Activated B cell treated with CpG ODN at 0.5 μM for 24 hours (primary cell): ENCODE data around the gene STX1B. TPM values are rescaled to one million over a fixed set of nuclear protein-coding genes. Genes with fewer than 3 reads are reported as not detected.

ENCODE experiments used
- ATAC-seq: fragments of 200-7000 bp; cut with Tn5 transposase; one replicate; pipeline ENCODE4 v1.10.0; 2021; ENCODE audit warnings: low read depth, mild to moderate bottlenecking, moderate library complexity
- CTCF ChIA-PET: fragments of 350-600 bp; sonication (Branson Sonifier 250); formaldehyde crosslinking; loops from one replicate; lab custom pipeline; 2021; ENCODE audit warnings: antibody characterized with exemption; lab: Charles Lee
- POLR2A ChIA-PET: fragments of 350-600 bp; sonication (Branson Sonifier 250); formaldehyde crosslinking; loops from one replicate; lab custom pipeline; 2021; ENCODE audit warnings: antibody characterized with exemption; lab: Charles Lee
- DNase-seq: peaks from one replicate; pipeline ENCODE4 v3.0.0; 2022
- H3K27ac Mint-ChIP-seq: one replicate; pipeline ENCODE4 v1.8.0; 2020; ENCODE audit warnings: mixed read lengths
- H3K27me3 Mint-ChIP-seq: one replicate; pipeline ENCODE4 v1.8.0; 2021; ENCODE audit warnings: mixed read lengths
- H3K36me3 Mint-ChIP-seq: one replicate; pipeline ENCODE4 v1.8.0; 2021; ENCODE audit warnings: low read depth, mixed read lengths
- H3K4me1 Mint-ChIP-seq: one replicate; pipeline ENCODE4 v1.8.0; 2021; ENCODE audit warnings: mixed read lengths
- H3K4me3 Mint-ChIP-seq: one replicate; pipeline ENCODE4 v1.8.0; 2020; ENCODE audit warnings: mild to moderate bottlenecking, mixed read lengths
- H3K9me3 Mint-ChIP-seq: one replicate; pipeline ENCODE4 v1.8.0; 2020; ENCODE audit warnings: mixed read lengths
- intact Hi-C: fragments of 100-400 bp; cut with micrococcal nuclease; formaldehyde crosslinking; loops from one replicate; pipeline ENCODE4 v1.15.1; 2024
- total RNA-seq: library from RNA; stranded (reverse); gene quantifications from 2 replicates; pipeline ENCODE4 v1.2.3, GENCODE V29; 2022
- TF ChIP-seq, protein P1 (sequence below): fragments of 200-600 bp; IDR thresholded peaks from one replicate; pipeline ENCODE4 v1.8.0; 2022; ENCODE audit warnings: antibody characterized with exemption, mild to moderate bottlenecking

Gene STX1B
- total RNA-seq, 1 donor from 2014 or later = 1.2 TPM

DNA sequence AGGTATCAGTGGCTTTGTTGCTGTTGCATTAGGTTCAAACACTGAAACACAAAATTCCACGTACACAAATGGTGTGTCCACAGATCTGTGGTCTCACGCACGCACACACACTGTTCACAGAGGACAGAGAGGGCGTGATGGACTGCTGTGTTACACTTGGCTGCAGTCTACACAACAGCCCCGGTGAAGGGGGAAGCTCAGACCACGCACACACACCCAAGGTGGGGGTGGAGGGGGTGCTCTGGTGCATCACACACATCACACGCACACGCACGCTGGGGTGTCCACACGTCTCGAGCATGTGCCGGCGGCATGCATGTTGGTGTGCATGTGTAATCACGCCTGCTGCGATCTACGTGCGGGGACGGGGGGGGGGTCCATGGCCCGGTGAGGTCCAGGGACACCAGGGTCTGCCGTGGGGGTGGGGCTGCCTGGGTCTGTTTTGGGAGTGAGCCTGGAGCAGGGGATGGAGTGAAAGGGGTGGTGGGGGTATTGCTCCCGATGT, 18.1 kb downstream of the STX1B start:
- Mint-ChIP-seq H3K9me3 (no peaks in the 10 kb centered on the region), H3K4me1 (peaks cover 12% of the 10 kb centered on the region), H3K4me3 (no peak overlapping the region), H3K36me3 (no peaks in the 10 kb centered on the region), H3K27ac (no peak overlapping the region), H3K27me3 (no peaks in the 10 kb centered on the region)
- CTCF ChIA-PET = no interaction called here
- POLR2A ChIA-PET = no interaction called here
- intact Hi-C loops = no loop called here
- TF ChIP-seq, protein P1, sequence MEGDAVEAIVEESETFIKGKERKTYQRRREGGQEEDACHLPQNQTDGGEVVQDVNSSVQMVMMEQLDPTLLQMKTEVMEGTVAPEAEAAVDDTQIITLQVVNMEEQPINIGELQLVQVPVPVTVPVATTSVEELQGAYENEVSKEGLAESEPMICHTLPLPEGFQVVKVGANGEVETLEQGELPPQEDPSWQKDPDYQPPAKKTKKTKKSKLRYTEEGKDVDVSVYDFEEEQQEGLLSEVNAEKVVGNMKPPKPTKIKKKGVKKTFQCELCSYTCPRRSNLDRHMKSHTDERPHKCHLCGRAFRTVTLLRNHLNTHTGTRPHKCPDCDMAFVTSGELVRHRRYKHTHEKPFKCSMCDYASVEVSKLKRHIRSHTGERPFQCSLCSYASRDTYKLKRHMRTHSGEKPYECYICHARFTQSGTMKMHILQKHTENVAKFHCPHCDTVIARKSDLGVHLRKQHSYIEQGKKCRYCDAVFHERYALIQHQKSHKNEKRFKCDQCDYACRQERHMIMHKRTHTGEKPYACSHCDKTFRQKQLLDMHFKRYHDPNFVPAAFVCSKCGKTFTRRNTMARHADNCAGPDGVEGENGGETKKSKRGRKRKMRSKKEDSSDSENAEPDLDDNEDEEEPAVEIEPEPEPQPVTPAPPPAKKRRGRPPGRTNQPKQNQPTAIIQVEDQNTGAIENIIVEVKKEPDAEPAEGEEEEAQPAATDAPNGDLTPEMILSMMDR = no peak
- ATAC-seq = no peak
- DNase-seq = no peak

DNA sequence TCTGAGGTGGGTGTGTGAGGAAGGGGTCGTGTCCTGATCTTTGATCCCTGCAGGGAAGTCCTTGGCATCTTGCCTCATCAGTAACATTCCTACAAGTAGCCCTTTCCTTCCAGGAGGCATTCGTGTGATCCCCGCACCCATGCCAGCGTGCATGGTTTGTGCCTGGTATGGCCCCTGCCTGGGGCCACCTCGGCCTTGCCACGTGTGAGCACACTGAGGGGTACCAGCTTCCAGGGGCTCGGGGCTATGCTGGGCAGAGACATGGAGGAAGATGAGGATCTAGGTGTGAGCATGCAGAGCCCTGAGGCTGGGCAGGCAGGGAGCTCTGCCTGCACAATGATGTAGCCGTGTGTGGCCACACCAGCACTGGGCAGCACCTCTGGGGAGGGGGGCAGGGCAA, 19.4 kb downstream of the STX1B start:
- DNase-seq (no peak), ATAC-seq (no peak)
- H3K27ac Mint-ChIP-seq = no peak overlapping the region
- H3K27me3 Mint-ChIP-seq = no peaks in the 10 kb centered on the region
- TF ChIP-seq, protein P1 = no peak
- H3K9me3 Mint-ChIP-seq = no peaks in the 10 kb centered on the region
- ChIA-PET CTCF (no interaction called here), POLR2A (no interaction called here)
- no peak overlapping the region for H3K4me3 Mint-ChIP-seq
- no peaks in the 10 kb centered on the region for H3K36me3 Mint-ChIP-seq
- intact Hi-C loops = no loop called here
- H3K4me1 Mint-ChIP-seq = peaks cover 3% of the 10 kb centered on the region

DNA sequence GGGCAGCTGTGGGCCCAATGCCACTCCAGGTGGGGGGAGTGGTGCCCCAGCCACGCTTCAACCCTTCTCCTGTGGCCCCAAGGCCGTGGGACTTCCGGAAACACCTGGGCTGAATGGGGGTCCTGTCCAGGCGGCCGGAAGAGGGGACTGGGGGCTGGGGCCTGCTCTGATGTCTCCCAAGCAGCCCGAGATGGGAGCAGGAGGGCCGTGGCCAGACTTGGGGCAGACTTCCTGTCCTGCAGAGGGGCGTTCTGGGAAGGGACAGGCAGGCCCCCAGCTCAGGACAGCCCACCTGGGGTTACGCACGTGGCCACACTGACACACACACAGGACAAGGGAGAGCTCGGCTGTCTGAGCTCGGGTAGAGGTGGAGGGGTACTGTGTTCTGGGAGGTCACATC, 20.3 kb downstream of the STX1B start:
- ATAC-seq = no peak
- TF ChIP-seq, protein P1 = no peak

DNA sequence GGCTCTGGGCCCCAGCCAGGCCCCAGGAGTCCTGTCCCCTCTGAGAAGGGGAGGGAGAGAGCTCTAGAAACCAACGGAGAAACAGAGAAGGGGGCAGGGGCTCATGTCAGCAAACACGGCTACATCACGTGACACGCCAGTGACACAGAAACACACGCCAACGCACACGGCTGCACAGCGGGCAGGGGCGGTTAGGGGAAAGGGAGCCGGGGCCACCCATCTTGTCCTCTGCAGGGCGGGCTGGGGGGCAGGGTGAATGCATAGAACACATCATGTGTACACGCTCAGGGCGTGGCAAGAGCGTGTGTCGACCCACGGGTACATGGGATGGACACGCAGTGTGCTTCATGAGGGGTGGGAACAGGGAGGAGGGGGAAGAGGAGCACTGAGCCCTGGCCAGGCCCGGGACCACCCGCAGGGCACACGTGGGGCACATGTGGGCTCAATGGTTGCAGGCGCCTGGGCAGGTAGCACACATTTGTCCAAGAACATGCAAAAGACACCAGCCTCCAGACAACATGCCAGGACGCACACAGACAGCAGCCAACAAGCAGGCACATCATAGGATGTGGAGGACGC, 20.9 kb downstream of the STX1B start:
- H3K36me3 Mint-ChIP-seq = peaks cover 1% of the 10 kb centered on the region
- POLR2A ChIA-PET = no interaction called here
- CTCF ChIA-PET = no interaction called here
- TF ChIP-seq, protein P1 = no peak
- no peak overlapping the region for H3K27ac Mint-ChIP-seq
- no peaks in the 10 kb centered on the region for H3K27me3 Mint-ChIP-seq
- H3K4me3 Mint-ChIP-seq = no peak overlapping the region
- ATAC-seq (no peak), DNase-seq (no peak)
- H3K4me1 Mint-ChIP-seq = peaks cover 1% of the 10 kb centered on the region
- no peaks in the 10 kb centered on the region for H3K9me3 Mint-ChIP-seq
- intact Hi-C loops = no loop called here

More for the DNA sequence above, 20.3 kb downstream of the STX1B start:
- CTCF ChIA-PET = no interaction called here
- intact Hi-C loops = no loop called here
- H3K9me3 Mint-ChIP-seq = no peaks in the 10 kb centered on the region
- POLR2A ChIA-PET = no interaction called here
- no peak overlapping the region for H3K4me3 Mint-ChIP-seq
- peaks cover 1% of the 10 kb centered on the region for H3K36me3 Mint-ChIP-seq
- DNase-seq = no peak
- no peak overlapping the region for H3K27ac Mint-ChIP-seq
- no peaks in the 10 kb centered on the region for H3K27me3 Mint-ChIP-seq
- peaks cover 3% of the 10 kb centered on the region for H3K4me1 Mint-ChIP-seq

DNA sequence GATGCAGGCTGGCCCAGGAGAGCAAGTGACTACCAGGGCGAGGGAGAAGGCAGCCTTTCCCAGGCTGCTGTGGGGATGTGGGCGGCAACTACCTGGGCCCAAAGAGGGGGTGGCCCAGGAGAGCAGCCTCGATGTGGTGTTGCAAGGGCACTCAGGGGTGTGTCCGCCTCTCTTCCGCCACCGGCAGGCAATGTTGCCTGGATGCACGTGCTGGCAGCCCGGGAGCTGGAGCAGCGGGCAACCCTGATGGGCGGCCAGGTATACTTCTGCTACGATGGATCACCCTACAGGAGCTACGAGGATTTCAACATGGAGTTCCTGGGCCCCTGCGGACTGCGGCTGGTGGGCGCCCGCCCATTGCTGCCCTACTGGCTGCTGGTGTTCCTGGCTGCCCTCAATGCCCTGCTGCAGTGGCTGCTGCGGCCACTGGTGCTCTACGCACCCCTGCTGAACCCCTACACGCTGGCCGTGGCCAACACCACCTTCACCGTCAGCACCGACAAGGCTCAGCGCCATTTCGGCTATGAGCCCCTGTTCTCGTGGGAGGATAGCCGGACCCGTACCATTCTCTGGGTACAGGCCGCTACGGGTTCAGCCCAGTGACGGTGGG, 22.8 kb downstream of the STX1B start:
- Mint-ChIP-seq H3K27me3 (no peaks in the 10 kb centered on the region), H3K4me3 (no peak overlapping the region), H3K27ac (no peak overlapping the region), H3K36me3 (peaks cover 19% of the 10 kb centered on the region), H3K9me3 (no peaks in the 10 kb centered on the region), H3K4me1 (no peaks in the 10 kb centered on the region)
- ChIA-PET POLR2A (no interaction called here), CTCF (no interaction called here)
- ATAC-seq (no peak), DNase-seq (no peak)
- TF ChIP-seq, protein P1 = no peak
- intact Hi-C loops = no loop called here
